Esophagus muscularis mucosa (tissue), 4 donors: Measurements from ENCODE around the gene PTPN2.

Experiments used
- CTCF ChIP-seq, 3 experiments: fragments of 200-600 bp in 2 of 3; fragments of 450-650 bp in 1 of 3; sonication (generic) in 2 of 3; IDR thresholded peaks; one replicate each; pipeline ENCODE4 v1.5.1; 2017 to 2019; ENCODE audit warnings: antibody characterized with exemption in 3 of 3, mild to moderate bottlenecking in 2 of 3, moderate library complexity in 1 of 3
- EP300 ChIP-seq: sonication (generic); formaldehyde crosslinking; IDR thresholded peaks from one replicate; pipeline ENCODE4 v1.6.1; 2017; ENCODE audit warnings: antibody characterized with exemption
- POLR2A ChIP-seq: fragments of 450-650 bp; IDR thresholded peaks from one replicate; pipeline ENCODE4 v1.6.1; 2017; ENCODE audit warnings: antibody characterized with exemption, moderate library complexity, mild to moderate bottlenecking, low read depth
- POLR2AphosphoS5 ChIP-seq, 2 donors: sonication (generic); formaldehyde crosslinking; IDR thresholded peaks; one replicate each; pipeline ENCODE4 v1.6.1; 2017; ENCODE audit warnings: antibody characterized with exemption in 2 of 2

- TF ChIP-seq CTCF (IDR thresholded peaks at IDR 0.05) (peak; percentile 42 to 56 (median 56)), POLR2AphosphoS5 (IDR thresholded peaks at IDR 0.05) (no peak), POLR2A (no peak), EP300 (no peak)
Observed at GRCh38 chr18:12744103-12744502, 139.9 kb downstream of the PTPN2 start.
